NCI-H82 treated with DMSO at 0.1 percent for 48 hours (cell line): ENCODE results near the gene DEK.
"Not testable (repeated sequence)": the region's sequence is repeated elsewhere in the genome, so short reads cannot be mapped to it uniquely, and the experiment has no call there.

Experiments used
- DNase-seq: peaks from one replicate; lab custom pipeline; 2025; ENCODE audit not compliant: unreplicated experiment; lab: John Stamatoyannopoulos, UW

Gene DEK

DNA sequence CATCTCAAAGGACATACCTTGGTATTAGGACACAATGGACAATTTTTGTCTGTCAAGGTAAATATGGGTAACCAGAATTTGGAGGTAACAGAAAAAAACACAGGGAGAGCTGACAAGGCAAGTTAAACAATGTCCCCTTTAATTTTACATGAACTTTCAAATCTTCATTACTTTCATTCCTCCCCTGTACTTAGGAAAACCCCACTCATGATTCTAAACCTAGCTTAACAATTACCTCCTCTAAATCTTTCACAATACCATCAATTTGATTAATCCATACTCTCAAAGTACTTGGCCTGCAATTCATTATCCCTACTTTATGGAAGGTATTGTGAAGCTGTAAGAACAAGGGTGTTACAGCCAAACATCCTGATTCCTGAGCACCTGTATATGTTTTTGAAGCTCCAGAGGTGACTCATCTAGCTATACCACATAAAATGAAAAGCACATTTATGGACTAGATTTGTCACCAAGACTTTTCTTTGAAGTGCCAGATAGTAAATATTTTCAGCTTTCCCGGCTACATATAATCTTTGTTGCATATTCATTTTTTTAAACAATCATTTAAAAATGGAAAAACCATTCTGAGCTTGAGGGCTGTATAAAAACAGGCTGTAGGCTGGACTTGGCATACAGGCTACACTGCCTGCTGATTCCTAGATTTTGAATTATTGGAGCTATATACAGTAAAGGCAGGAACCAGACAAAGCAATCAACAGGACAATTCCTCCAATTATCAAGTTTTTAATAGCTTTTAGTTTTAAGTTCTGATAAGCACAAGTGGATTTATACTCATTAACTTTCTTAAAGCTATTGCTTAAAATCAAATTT lies 22.9 kb downstream of the DEK start:
- no peak for DNase-seq

DNA sequence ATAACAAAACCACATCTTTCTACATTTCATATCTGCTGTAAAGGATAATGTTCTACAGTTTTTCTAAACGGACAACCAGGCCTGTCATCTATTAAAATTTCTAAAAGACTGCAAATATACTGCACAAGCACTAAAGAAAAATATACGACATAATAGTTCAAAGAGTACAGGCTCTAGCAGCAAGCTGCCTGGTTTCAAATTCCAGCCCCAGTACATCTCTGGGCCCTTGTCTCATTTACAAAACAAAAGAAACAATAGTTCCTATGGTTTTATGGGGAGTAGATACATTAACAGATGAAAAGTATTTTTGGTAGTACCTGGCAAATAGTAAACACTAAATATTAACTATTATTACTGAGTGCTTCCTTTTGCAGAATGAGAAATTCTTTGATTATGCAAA lies 24.1 kb downstream of the DEK start:
- no peak for DNase-seq

DNA sequence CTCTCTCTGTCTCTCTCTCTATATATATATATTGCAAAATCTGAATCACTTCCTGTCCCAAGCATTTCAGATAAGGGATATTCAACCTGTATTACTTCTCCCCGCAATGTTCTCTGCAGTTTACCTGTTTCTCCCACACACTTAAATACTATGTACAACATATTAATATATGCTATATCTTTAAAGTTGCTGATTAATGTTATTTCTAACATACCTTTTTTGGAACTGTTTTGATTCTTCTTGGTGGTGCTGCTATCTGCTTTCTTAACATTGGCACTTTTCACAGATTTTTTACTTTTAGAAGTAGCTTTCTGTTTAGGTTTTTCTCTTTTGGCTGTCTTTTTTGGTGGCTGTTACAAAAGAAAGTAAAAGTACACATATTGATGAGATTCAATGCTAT lies 27.2 kb downstream of the DEK start:
- DNase-seq: no peak

DNA sequence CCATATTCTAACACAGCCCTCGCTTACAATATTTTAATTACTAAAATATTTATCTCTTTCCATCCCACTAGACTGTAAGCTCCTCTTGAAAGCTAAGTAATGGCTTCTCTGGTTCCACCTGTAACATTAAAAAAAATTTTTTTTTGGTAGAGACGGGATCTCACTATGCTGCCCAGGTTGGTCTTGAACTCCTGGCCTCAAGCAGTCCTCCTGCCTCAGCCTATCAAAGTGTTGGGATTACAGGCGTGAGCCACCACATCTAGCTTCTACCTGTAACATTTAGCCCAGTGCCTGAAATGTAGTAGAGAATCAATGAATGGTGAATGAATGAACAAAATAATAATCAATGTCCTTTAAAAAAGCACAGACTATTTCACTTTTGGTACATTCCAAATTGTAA lies 28.8 kb downstream of the DEK start:
- no peak for DNase-seq

DNA sequence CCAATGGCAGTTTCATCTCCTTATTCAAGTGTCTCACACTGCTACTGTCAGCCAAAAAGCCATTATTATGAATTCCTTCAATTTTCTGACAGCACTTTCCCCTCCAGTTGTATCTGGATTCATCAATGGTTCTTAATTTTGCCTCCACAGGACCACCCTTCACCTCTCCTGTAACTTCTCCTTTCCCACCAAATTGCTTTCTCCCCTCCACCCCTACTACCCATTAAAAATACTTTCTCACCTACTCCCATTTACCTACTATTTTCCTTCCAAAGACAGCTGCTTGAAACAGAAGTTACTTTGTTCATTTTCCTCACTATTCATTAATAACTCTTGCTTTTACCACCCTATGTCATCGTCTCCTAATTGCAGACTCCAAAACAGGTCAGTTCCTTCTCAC lies 29.8 kb downstream of the DEK start:
- DNase-seq: no peak

DNA sequence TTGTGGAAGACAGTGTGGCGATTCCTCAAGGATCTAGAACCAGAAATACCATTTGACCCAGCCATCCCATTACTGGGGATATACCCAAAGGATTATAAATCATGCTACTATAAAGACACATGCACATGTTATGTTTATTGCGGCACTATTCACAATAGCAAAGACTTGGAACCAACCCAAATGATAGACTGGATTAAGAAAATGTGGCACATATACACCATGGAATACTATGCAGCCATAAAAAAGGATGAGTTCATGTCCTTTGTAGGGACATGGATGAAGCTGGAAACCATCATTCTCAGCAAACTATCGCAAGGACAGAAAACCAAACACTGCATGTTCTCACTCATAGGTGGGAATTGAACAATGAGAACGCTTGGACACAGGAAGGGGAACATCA lies 30.6 kb downstream of the DEK start:
- DNase-seq: not testable (repeated sequence)

DNA sequence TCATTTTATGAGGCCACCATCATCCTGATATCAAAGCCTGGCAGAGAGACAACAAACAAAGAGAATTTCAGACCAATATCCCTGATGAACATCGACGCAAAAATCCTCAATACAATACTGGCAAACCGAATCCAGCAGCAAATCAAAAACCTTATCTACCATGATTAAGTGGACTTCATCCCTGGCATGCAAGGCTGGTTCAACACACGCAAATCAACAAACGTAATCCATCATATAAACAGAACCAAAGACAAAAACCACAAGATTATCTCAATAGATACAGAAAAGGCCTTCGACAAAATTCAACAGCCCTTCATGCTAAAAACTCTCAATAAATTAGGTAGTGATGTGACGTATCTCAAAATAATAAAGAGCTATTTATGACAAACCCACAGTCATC lies 32.5 kb downstream of the DEK start:
- not testable (repeated sequence) for DNase-seq

DNA sequence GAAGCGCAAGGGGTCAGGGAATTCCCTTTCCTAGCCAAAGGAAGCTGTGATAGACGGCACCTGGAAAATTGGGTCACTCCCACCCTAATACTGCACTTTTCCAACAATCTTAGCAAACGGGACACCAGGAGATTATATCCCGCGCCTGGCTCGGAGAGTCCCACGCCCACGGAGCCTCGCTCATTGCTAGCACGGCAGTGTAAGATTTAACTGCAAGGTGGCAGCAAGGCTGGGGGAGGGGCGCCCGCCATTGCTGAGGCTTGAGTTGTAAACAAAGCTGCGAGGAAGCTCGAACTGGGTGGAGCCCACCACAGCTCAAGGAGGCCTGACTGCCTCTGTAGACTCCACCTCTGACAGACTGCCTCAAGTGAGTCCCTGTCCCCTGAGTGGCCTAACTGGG lies 35.7 kb downstream of the DEK start:
- not testable (repeated sequence) for DNase-seq

DNA sequence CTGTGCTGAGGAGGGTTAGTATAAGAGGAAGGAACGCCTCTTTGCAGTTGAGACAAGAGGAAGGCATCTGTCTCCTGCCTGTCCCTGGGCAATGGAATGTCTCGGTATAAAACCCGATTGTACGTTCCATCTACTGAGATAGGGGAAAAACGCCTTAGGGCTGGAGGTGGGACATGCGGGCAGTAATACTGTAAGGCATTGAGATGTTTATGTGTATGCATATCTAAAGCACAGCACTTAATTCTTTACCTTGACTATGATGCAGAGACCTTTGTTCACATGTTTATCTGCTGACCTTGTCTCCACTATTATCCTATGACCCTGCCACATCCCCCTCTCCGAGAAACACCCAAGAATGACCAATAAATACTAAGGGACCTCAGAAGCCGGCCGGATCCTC lies 37.2 kb downstream of the DEK start:
- DNase-seq: not testable (repeated sequence)

DNA sequence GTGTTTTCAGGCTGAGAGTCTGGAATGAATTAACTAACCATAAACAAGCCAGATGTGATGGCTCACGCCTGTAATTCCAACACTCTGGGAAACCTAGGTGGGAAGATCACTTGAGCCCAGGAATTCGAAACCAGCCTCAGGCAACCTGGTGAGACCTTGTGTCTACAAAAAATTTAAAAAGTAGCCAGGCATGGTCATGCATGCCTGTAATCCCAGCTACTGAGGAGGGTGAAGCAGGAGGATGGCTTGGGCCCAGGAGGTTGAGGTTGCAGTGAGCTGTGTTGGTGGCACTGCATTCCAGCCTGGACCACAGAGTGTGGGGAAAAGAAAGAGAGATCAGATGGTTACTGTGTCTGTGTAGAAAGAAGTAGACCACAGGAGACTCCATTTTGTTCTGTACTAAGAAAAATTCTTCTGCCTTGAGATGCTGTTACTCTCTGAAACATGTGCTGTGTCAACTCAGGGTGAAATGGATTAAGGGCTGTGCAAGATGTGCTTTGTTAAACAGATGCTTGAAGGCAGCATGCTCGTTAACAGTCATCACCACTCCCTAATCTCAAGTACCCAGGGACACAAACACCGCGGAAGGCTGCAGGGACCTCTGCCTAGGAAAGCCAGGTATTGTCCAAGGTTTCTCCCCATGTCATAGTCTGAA lies 37.8 kb downstream of the DEK start:
- DNase-seq: not testable (repeated sequence)

DNA sequence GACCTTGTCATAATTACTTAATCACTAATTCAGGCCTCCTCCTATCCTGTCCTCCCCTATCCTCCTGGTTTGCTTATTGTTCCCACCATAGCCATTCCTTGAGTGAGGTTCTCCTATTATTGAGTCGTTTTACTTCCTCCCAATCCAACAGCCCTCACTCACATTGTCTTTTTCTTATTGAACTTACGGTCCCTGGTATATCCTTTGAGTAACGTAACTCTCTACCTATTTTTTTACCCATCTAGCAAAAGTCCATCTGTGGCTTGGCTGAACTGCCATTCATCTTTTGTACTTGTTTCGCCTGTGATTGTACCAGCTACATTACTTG lies 43.1 kb downstream of the DEK start:
- DNase-seq: no peak

DNA sequence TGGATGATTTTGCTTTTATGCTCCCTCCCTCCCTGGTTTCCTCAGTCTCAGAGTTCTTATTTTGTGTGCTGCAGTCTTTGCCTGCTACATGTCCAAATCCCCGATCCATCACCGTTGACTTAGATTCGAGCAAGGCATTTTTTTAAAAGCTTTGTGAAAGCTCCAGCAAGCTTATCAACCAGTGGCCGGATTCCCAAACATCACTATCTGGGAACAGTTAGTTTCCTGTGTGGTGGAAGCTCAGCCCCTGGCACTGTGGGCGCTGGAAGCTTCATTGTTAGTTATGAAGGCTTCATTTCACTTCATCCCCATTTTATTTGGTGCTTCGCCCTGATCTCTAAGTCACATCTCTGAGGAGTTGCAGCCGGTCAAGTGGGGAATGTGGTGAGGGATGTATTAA lies 44.7 kb downstream of the DEK start:
- DNase-seq: no peak

DNA sequence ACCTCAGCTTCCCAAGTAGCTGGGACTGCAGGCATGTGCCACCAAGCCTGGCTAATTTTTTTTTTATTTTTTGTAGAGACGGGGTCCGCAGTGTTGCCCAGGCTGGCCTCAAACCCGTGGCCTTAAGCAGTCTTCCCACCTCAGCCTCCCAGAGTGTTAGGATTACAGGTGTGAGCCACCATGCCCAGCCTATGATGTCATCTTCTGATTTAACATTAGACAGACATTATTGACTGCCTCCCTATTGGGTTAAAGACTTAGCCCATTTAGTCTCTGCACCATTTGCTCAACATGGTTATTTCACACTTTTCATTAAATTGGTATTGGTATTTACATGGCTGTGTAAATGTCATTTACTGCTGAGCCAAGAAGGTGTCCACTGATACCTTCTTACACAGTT lies 46.1 kb downstream of the DEK start:
- no peak for DNase-seq

DNA sequence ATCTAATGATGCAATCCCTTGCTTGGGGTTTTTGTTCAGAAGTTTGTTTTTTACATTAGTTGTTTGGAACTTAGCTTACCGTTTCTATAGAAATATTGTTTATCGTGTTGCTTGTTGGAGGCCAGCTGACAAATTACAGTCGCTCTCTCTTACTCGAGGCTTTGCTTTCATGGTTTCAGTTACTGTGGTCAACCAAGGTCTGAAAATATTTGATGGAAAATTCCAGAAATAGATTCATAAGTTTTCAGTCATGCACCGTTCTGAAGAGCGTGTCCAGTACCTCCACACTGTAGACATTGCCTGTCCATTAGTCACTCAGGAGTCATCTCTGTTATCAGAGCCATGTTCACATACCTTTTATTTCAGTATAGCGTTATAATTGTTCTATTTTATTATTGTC lies 47.9 kb downstream of the DEK start:
- no peak for DNase-seq

DNA sequence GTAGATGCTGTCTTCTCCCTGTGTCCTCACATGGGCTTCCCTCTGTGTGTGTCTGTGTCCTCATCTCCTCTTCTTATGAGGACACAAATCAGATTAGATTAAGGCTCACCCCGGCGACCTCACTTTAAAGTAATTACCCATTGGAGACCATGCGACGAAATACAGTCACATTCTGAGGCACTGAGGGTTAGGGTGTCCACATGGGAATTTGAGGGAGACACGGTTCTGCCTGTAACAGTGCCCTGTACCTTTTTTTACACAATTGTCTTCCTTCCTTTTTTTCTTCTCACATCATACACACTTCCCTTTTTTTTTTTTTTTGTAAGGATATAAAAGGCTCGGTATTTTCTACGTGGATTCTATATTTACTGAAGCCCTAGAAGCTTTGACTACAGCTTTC lies 48.9 kb downstream of the DEK start:
- DNase-seq: peak; percentile 86

DNA sequence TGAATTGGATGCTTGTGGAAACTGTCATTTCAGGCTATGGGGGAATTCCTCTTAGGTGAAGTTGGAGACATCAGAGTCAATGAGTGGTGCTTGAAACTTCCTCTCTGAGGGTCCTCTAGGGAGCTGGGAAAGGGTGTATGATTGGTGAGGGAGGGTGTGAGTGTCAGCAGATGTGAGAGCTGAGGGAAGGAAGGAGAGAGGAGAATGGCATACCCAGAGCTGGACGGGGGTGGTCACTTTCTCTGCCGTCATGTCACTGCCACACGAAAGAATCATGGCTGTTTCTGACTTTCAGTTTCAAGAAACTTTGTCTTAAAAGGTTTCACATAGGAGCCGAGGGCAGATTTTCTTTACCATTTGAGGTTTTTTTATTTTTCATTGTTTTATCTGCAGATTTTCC lies 50.3 kb downstream of the DEK start:
- DNase-seq: no peak

DNA sequence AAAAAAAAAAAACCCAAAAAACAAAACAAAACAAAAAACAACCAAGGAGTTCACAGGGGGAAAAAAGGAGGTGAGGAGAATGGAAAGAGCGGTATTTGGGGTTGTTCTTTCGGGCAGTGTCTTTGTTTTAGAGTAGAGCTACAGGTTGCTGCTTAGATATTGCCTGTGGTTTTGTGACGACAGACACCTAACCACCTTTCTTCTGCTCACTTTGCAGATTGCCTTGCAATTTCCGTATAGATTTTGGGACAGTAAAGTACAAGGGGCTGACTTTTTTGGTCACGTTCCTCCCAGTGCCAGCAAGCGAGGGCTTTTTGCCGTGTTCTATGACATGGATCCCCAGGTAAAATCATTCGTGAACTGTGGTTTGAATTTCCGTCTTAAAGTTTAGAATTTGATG lies 50.9 kb downstream of the DEK start:
- no peak for DNase-seq

DNA sequence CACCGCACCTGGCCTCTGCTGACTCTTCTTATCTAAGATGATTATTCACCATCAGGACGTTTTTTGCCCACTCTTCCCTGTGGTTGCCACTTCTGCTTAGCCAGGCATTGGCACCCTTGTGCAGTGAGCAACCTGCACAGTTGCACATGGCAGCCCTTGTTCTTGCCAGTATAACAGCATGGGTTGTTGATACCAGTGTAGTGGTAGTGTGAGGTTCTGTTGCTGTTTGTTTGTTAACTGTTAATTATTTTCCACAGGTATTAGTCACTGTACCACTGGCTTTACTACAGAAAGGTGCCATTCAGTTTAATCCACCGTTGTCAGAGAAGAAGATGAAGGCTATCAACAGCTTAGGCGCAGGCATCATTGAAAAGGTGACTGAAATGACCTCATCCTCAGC lies 52.1 kb downstream of the DEK start:
- DNase-seq: no peak

DNA sequence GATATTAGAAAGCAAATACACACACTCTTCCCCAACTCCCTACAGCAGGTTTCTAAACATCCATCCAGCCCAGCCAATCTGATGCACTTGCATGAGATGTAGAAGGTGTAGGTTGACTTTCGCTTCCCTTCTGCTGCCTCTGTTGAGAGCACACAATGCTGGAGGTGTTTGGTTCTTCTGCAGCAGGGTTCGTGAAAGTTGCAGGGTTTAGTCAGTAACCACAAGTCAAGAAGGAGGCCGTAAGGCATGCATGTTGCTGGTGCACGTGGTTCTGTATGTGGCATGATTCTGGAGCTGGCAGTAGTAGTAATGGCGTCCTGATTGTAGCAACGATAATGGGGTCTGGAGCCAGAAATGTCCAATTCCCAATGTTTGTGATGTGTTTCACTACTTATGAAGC lies 53.0 kb downstream of the DEK start:
- DNase-seq: no peak

DNA sequence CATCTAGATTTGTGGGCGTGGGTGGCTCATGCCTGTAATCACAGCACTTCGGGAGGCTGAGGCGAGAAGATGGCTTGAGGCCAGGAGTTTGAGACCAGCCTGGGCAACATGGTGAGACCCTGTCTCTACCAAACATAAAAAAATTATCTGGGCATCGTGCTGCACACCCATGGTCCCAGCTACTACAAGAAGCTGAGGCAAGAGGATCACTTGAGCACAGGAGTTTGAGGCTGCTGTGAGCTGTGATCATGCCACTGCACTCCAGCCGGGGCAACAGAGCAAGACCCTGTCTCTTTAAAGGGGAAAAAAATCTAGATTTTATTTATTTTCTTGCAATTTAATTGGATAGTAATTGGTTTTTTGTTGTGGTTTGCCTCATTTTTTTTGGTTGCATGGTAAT lies 53.6 kb downstream of the DEK start:
- DNase-seq: no peak

DNA sequence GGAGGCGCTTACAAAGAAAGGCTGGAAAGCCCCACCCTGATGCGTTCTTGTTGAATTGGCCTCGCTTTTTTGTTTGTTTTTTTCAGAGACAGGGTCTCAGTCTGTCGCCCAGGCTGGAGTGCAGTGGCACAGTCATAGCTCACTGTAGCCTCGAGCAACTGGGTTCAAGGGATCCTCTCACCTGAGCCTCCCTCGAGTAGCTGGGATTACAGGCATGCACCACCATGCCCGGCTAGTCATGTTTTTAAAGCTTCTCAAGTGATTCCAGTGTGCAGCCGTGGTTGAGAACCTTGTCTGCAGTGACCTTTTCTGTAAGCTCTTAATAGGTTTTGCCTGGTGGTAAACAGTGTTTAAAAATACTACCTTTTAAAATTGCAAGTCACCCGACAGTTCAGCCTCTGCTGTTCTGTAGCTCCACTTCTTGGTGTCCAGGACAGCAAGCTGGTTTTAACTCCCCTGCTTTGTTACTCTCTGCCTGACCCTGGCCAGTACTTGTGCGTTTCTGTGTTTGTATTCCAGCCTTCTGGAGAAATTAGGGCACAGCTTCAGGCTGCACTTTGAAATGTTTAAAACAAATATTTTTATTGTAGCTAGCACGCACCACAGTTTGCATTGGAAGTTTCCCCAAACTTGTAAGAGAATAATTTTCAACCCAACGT lies 54.7 kb downstream of the DEK start:
- peak; percentile 78 for DNase-seq

DNA sequence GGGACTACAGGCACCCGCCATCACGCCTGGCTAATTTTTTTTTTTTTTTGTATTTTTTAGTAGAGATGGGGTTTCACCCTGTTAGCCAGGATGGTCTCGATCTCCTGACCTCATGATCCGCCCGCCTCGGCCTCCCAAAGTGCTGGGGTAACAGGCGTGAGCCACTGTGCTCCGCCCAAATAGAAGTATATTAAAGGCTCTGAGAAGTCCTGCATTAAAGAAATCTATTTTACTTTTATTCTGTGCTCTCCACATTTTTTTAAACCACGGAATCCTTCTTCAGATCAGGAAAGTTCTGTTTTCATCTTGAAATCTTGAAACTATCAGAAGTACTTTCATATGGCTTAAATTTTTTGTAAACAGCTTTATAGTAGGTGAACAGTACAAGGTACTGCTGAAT lies 55.6 kb downstream of the DEK start:
- not testable (repeated sequence) for DNase-seq
